Neural progenitor cell (in vitro differentiated cells): ENCODE measurements around the gene CXCR2.

ENCODE experiments used
- EZH2 ChIP-seq: fragments of 200-600 bp; sonication (generic); IDR thresholded peaks from 2 replicates; pipeline ENCODE4 v1.6.1; 2017; ENCODE audit warnings: antibody characterized with exemption, mild to moderate bottlenecking, moderate library complexity
- EZH2phosphoT487 ChIP-seq: fragments of 200-600 bp; sonication (generic); IDR thresholded peaks from 2 replicates; pipeline ENCODE4 v1.6.1; 2017; ENCODE audit warnings: antibody characterized with exemption
- TF ChIP-seq, protein P1 (sequence below): fragments of 200-600 bp; sonication (generic); IDR thresholded peaks from 2 replicates; pipeline ENCODE4 v1.5.1; 2017; ENCODE audit warnings: antibody characterized with exemption, mild to moderate bottlenecking

DNA sequence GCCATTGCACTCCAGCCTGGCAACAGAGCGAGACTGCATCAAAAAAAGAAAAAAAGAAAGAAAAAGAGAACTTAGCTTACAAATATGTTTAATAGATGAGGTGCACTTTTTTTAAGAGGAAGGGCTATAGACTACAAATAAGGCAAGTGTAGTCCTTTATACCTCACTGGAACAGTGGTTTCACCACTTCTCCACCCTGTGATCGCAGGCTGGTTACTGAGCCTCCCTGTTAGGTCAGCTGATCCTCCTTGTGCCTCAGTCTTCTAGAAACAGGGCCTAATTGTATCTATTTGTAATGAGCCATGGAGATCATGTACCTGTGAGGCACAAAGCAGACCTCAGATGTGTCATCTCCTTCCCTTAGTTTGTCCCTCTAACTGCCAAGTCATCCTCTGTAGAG, 4.5 kb downstream of the CXCR2 start:
- TF ChIP-seq, protein P1, sequence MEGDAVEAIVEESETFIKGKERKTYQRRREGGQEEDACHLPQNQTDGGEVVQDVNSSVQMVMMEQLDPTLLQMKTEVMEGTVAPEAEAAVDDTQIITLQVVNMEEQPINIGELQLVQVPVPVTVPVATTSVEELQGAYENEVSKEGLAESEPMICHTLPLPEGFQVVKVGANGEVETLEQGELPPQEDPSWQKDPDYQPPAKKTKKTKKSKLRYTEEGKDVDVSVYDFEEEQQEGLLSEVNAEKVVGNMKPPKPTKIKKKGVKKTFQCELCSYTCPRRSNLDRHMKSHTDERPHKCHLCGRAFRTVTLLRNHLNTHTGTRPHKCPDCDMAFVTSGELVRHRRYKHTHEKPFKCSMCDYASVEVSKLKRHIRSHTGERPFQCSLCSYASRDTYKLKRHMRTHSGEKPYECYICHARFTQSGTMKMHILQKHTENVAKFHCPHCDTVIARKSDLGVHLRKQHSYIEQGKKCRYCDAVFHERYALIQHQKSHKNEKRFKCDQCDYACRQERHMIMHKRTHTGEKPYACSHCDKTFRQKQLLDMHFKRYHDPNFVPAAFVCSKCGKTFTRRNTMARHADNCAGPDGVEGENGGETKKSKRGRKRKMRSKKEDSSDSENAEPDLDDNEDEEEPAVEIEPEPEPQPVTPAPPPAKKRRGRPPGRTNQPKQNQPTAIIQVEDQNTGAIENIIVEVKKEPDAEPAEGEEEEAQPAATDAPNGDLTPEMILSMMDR, result no peak
- no peak for TF ChIP-seq EZH2
- no peak for TF ChIP-seq EZH2phosphoT487
